HepG2 (cell line): ENCODE data around the gene CPLX1. TPM values are rescaled to one million over a fixed set of nuclear protein-coding genes. Genes with fewer than 3 reads are reported as not detected.
A peak's percentile ranks its signal among the peaks of the same experiment; 100 is the strongest.

ENCODE experiments used
- ATF6 ChIP-seq: sonication (generic); formaldehyde crosslinking; conservative IDR thresholded peaks from 2 replicates; pipeline ENCODE4 v1.4.0; 2020; ENCODE audit warnings: missing genetic modification reagents
- BORCS8-MEF2B ChIP-seq: sonication (generic); formaldehyde crosslinking; IDR thresholded peaks from 2 replicates; pipeline ENCODE4 v1.8.0; 2022; ENCODE audit warnings: mild to moderate bottlenecking, missing genetic modification reagents
- DMTF1 ChIP-seq: sonication (generic); formaldehyde crosslinking; IDR thresholded peaks from 2 replicates; pipeline ENCODE4 v1.4.0; 2020; ENCODE audit warnings: mild to moderate bottlenecking, missing genetic modification reagents
- FOXK1 ChIP-seq: sonication (generic); formaldehyde crosslinking; IDR thresholded peaks from 2 replicates; pipeline ENCODE4 v1.4.0; 2020; ENCODE audit warnings: low read depth, missing genetic modification reagents, borderline replicate concordance
- FOXK2 ChIP-seq: fragments of 450-650 bp; IDR thresholded peaks from 2 replicates; pipeline ENCODE4 v1.6.1; 2016
- HNRNPUL1 ChIP-seq: fragments of 200-400 bp; formaldehyde crosslinking; IDR thresholded peaks from 2 replicates; pipeline ENCODE4 v1.6.1; 2017; ENCODE audit warnings: low read depth, mild to moderate bottlenecking, low read length, moderate library complexity
- HOXA7 ChIP-seq: sonication (generic); formaldehyde crosslinking; IDR thresholded peaks from 2 replicates; pipeline ENCODE4 v1.8.1; 2022; ENCODE audit warnings: mild to moderate bottlenecking, missing genetic modification reagents, moderate library complexity
- IRF1 ChIP-seq: sonication (generic); formaldehyde crosslinking; IDR thresholded peaks from 2 replicates; pipeline ENCODE4 v1.4.0; 2020; ENCODE audit warnings: low read depth, mild to moderate bottlenecking, missing genetic modification reagents
- PPARG ChIP-seq: conservative IDR thresholded peaks from 2 replicates; pipeline ENCODE4 v1.6.1; 2016; ENCODE audit warnings: missing biosample characterization, missing genetic modification reagents
- SKIL ChIP-seq: sonication (generic); formaldehyde crosslinking; IDR thresholded peaks from 2 replicates; pipeline ENCODE4 v1.8.0; 2022; ENCODE audit warnings: missing genetic modification reagents, mild to moderate bottlenecking, moderate library complexity, borderline replicate concordance
- TEF ChIP-seq: sonication (generic); formaldehyde crosslinking; IDR thresholded peaks from 2 replicates; pipeline ENCODE4 v1.5.0; 2020; ENCODE audit warnings: missing genetic modification reagents
- THAP11 ChIP-seq: IDR thresholded peaks from 2 replicates; pipeline ENCODE4 v1.6.1; 2016; ENCODE audit warnings: missing biosample characterization, missing genetic modification reagents
- WIZ ChIP-seq: sonication (generic); formaldehyde crosslinking; IDR thresholded peaks from 2 replicates; pipeline ENCODE4 v1.5.1; 2020; ENCODE audit warnings: mild to moderate bottlenecking, missing genetic modification reagents
- XRCC5 ChIP-seq: fragments of 200-400 bp; formaldehyde crosslinking; optimal IDR thresholded peaks from 2 replicates; pipeline ENCODE3; 2017; ENCODE audit warnings: mild to moderate bottlenecking, low read length
- ZMYM4 ChIP-seq: sonication (generic); formaldehyde crosslinking; IDR thresholded peaks from 2 replicates; pipeline ENCODE4 v1.8.1; 2023; ENCODE audit warnings: mild to moderate bottlenecking, missing genetic modification reagents
- ZNF276 ChIP-seq: sonication (generic); formaldehyde crosslinking; IDR thresholded peaks from 2 replicates; pipeline ENCODE4 v1.4.0; 2020; ENCODE audit warnings: mild to moderate bottlenecking, low read depth, missing genetic modification reagents
- ZNF335 ChIP-seq: sonication (generic); formaldehyde crosslinking; IDR thresholded peaks from 2 replicates; pipeline ENCODE4 v1.4.0; 2020; ENCODE audit warnings: missing genetic modification reagents
- ZNF468 ChIP-seq: sonication (generic); formaldehyde crosslinking; IDR thresholded peaks from 2 replicates; pipeline ENCODE4 v1.8.0; 2022; ENCODE audit warnings: mild to moderate bottlenecking, moderate library complexity, missing genetic modification reagents
- ZNF792 ChIP-seq: IDR thresholded peaks from 2 replicates; pipeline ENCODE4 v1.6.1; 2016
- ZSCAN30 ChIP-seq: sonication (generic); formaldehyde crosslinking; IDR thresholded peaks from 2 replicates; pipeline ENCODE4 v1.5.0; 2020; ENCODE audit warnings: mild to moderate bottlenecking, missing genetic modification reagents
- polyA plus RNA-seq, 8 experiments: library from polyadenylated mRNA; depleted of rRNA in 3 of 8; stranded (reverse) in 7 of 8; unstranded in 1 of 8; fragments of >200 nt; fragmentation: Illumina TruSeq in 4 of 8; extraction: Trizol in 4 of 8; gene quantifications; 2 replicates each; pipeline versions ENCODE4 v1.2.1 to v1.2.3, GENCODE V29; 2011 to 2016; ENCODE audit warnings: low read depth in 4 of 8, missing spikeins in 1 of 8, mixed read lengths in 1 of 8; ENCODE audit not compliant: insufficient read depth in 1 of 8
- total RNA-seq, 5 experiments: library from RNA; depleted of rRNA; stranded (reverse); fragments of >200 nt; fragmentation: Illumina TruSeq; extraction: Trizol; gene quantifications; 2 replicates each; pipeline ENCODE4 v1.2.3, GENCODE V29; 2016; ENCODE audit warnings: low read depth in 1 of 5

The CPLX1 gene
- total and polyA plus RNA-seq, 2 of the 13 experiments (the other 11 are each of a cell fraction or from before 2014, with no cell fraction given), result 0.18 TPM

GRCh38 chr4:781493-782216 lies 44.3 kb downstream of the CPLX1 start (continued):
- TF ChIP-seq IRF1 (CRISPR knock-in tag), result 0 out of 2 replicates have a peak, but pooled peaks have one; percentile 47
- TF ChIP-seq ZNF792, result no peak
- TF ChIP-seq ZNF335 (CRISPR knock-in tag), result no peak
- peak; percentile 81; the same call in 1 of the 2 replicates for TF ChIP-seq BORCS8-MEF2B (CRISPR knock-in tag)
- TF ChIP-seq TEF (CRISPR knock-in tag), result peak; percentile 73
- TF ChIP-seq XRCC5, result peak; percentile 63
- TF ChIP-seq FOXK2, result no peak
- peak; percentile 67 for TF ChIP-seq THAP11 (CRISPR knock-in tag)
- TF ChIP-seq ATF6 (CRISPR knock-in tag), result no peak
- TF ChIP-seq ZNF468 (CRISPR knock-in tag), result peak; percentile 79; the same call in 1 of the 2 replicates
- no peak for TF ChIP-seq HNRNPUL1
- TF ChIP-seq SKIL (CRISPR knock-in tag), result no peak
- peak; percentile 45 for TF ChIP-seq ZMYM4
- no peak for TF ChIP-seq ZSCAN30 (CRISPR knock-in tag)
- no peak for TF ChIP-seq FOXK1 (CRISPR knock-in tag)
- peak; percentile 57; the same call in 1 of the 2 replicates for TF ChIP-seq WIZ
- TF ChIP-seq DMTF1 (CRISPR knock-in tag), result no peak
- no peak for TF ChIP-seq HOXA7
- no peak for TF ChIP-seq PPARG (CRISPR knock-in tag)
- TF ChIP-seq ZNF276 (CRISPR knock-in tag), result no peak
